ENCODE data around the gene DNAAF8.
A peak's percentile ranks its signal among the peaks of the same experiment; 100 is the strongest.

DNAAF8 gene

DNA sequence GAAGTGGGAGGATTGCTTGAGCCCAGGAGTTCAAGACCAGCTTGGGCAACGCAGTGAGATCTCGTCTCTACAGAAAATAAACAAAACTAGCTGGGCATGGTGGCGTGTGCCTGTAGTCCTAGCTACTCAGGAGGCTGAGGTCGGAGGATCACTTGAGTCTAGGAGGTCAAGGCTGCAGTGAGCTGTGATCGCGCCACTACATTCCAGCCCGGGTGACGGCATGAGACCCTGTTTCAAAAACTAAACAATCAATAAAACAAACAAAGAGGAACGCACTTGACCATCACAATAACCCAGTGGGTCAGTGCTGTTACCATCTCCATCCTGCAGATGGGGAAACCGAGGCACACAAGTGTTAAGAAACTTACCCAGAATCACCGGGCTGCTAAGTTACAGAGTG lies 18.9 kb downstream of the DNAAF8 start:
- DNase-seq, result no peak

- DNase-seq, result no peak
Measured at GRCh38 chr16:4754865-4755264, 20.5 kb downstream of the DNAAF8 start.

GRCh38 chr16:4755687-4756086 lies 21.4 kb downstream of the DNAAF8 start:
- no peak for DNase-seq

- DNase-seq, result no peak
Measured at GRCh38 chr16:4760221-4760910, 26.0 kb downstream of the DNAAF8 start.

DNA sequence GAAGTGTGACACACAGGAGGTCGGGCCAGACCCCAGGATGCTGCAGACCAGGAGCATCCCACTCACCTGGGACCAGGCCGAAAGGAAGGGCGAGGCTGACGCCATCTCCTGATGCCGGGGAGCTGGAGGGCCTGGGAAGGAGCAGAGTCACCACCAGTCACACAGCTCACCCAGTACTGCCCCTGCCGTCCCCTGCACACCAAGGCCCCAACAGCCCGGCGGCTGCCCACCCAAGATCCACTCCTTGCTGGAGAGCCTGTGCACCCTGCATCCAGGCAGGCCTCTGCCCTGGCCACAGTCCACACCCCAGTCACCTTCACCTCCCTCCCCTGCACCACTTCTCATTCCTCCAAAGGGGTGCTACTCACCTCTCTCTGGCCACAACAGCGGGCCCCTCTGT lies 27.9 kb downstream of the DNAAF8 start:
- no peak for DNase-seq

- no peak for DNase-seq
Measured at GRCh38 chr16:4763791-4764190, 29.5 kb downstream of the DNAAF8 start.

GRCh38 chr16:4765511-4766474 lies 31.5 kb downstream of the DNAAF8 start:
- DNase-seq, result no peak

DNA sequence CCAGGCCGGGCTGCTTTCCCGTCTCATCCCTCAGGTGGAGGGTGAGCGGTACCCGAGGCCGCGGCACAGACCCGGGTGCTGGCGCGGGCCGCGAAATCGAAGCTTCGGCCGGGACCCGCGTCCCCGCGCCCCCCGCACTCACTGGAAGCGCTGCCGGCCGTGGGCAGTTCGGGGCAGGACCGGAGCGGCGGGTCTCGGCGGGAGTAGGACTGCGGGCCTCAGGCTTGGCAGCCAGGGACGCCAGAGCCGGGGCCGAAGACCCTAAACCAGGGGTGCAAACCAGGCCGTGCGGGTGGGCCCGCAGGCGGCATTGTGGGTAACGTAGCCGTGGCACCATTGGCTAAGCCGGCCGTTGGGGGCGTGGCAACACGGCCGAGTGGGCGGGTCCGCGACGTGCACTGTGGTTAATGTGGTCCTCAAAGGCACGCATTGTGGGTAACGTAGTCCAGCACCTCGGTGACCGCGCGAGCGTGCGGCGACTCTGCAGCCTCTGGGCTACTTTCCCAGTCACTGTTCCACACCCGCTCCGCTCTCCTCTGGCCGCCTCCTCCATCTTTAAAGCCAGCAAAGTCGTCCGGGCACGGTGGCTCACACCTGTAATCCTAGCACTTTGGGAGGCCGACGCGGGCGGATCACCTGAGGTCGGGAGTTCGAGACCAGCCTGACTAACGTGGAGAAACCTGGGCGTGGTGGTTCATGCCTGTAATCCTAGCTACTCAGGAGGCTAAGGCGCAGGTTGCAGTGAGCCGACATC lies 32.7 kb downstream of the DNAAF8 start, which contains the start of gene ZNF500:
TSS of gene ZNF500 (minus strand) at position 288 of the 754 bp plus-strand sequence. CDS start 1,184 bp downstream, outside the sequence.
- peak; percentile 99 for DNase-seq

DNA sequence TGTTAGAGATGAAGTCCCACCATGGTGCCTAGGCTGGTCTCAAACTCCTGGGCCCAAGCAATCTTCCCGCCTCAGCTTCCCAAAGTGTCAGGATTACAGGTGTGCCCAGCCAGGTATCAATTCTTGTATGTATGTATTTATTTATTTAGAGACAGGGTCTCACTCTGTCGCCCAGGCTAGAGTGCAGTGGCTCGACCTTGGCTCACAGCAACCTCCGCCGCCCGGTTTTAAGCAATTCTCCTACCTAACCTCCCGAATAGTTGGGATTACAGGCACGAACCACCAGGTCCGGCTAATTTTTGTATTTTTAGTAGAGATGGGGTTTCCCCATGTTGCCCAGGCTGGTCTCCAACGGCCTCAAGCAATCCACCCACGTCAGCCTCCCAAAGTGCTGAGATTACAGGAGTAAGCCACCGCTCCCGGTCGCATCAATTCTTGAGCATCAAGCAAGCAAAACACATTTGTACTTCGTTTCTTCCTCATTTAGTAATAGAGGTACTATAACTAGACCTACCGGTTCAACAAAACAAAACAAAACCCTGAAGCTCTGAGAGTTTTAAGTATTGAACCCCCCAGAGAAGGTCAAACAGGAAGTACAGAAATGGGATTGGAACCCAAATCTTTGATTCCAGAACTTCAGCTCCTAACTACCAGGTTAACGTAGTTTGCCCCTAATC lies 33.7 kb downstream of the DNAAF8 start:
- DNase-seq, result no peak

DNA sequence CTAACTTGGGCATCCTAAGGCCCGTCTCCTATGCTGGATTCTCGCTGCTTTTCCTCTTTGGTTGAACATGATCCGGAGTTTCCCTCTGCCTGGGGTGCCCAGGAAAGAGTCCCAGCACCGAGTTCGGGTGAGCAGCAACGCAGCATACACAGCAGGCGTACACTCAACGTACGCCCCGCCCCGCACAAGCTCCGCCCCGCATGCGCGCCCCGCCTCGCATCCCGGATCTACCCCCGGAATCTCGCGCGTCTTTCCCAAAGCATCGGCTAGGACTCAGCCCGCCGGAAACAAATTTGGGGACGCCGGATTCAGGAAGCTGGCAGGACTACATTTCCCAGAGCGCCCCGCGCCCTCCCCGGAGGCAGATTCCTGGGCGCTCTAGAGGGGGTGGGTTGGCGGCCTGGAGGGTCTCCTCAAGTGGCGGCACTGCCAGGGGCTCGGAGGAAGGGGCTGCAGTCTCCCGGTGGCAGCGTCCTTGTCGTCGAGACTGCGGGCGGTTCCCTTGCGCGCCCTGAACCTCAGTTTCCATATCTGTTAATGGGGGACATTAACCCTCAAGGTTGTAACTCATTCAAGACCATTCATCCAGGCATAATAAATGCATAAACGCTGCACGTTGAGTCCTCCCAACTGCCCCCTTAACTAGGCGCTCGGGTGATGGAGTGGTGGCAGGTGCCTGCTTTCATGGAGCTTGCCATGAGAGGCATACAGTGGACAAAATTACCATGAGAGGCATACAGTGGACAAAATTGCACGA lies 34.4 kb downstream of the DNAAF8 start:
- peak; percentile 98 for DNase-seq

DNA sequence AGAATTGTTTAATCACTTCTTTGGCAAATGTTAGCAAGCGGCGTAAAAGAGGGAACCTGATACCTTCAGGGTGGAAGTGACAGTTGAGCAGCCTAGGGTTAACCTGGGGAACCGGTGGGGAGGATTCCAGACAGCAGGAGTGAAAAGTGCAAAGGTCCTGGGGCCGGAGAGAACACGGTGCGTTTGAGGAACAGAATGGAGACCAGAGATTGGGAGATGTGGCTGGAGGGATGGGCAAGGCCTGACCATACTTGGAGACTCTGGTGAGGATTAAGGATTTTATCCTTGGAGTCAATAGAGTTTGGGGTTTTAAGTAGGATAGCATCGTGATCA lies 34.9 kb downstream of the DNAAF8 start:
- no peak for DNase-seq

DNA sequence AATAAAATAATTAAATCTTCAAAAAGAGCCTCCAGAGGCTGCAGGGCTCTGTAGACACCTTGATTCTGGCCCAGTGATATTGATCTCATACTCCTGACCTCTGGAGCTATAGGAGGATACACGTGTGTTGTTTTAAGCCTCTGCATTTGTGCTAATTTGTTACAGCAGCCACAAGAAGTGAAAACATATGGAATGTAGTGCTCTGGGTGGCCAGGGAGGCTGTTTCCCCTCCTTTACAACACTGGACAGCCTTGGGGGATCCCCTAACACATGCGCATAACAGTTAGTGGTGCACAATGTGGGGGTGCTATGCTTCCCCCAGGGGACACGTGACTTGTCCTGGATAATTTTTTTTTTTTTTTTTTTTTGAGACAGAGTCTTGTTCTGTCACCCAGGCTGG lies 37.3 kb downstream of the DNAAF8 start:
- DNase-seq, result no peak

DNA sequence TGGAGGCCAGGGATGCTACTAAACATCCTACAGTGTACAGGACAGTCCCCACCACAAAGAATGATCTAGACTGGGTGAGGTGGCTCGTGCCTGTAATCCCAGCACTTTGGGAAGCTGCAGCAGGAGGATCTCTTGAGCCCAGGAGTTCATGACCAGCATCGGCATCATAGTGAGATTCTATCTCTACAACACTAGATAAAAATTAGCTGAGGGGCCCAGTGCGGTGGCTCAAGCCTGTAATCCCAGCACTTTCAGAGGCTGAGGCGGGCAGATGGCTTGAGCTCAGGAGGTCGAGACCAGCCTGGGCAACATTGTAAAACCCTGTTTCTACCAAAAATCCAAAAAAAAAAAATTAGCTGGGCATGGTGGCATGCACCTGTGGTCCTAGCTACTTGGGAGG lies 38.0 kb downstream of the DNAAF8 start:
- no peak for DNase-seq

- no peak for DNase-seq
Measured at GRCh38 chr16:4775005-4775404, 40.7 kb downstream of the DNAAF8 start.

DNA sequence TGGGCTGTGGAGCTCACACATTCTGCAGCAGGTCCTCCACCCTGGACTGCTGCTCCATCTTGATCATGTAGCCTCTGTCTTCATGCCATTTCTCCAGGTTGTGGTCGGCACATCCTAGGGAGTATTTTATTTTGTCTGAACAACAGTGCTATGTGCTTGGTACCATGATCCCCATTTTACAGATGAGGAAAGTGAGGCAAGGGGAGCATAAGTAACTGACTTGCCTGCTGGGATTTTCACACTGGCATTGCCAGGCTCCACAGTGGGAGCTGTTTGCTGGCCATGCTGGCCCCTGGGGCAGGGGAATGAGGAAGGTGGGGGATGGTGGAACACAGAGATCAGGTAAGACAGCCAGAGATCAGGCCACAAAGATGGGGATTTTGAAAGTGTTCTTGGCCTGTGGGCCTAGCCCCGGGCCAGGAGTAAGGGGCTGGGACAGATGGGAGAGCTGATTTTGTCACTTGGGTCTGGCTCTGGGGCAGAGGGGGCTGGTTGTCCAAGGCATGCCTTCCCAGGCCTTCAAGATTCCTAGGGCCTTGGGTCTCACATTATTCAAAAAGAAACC lies 41.9 kb downstream of the DNAAF8 start:
- DNase-seq, result no peak

DNA sequence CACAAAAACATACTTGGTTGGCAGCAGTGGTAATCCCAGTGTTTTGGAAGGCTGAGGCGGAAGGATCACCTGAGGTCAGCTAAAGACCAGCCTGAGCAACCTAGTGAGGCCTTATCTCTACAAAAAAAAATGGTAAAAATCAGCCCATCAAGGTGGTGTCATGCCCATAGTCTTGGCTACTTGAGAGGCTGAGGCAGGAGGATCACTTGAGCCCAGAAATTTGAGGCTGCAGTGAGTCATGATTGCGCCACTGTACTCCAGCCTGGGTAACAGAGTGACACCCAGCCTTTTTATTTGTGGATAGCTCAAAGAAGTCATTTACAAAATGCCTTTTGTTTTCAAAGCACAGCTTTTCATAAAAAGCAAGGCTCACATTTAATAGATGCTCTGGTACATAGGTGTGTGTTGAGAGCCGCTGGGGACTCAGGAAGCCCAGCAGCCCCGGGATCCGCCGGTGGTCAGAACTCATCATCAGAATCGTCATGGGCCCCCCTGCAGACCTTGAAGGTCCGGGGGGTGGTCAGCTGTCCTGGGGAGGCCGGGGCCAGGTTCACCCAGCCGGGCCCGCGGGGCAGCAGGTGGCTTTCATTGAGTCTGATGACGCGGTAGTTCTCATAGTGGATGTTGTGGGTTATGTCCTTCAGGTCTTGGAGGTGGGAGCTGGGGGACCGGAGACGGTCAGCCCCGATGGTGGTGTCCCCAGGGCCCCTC lies 43.2 kb downstream of the DNAAF8 start:
- DNase-seq, result no peak

GRCh38 chr16:4778050-4778392 lies 43.7 kb downstream of the DNAAF8 start:
- no peak for DNase-seq

DNA sequence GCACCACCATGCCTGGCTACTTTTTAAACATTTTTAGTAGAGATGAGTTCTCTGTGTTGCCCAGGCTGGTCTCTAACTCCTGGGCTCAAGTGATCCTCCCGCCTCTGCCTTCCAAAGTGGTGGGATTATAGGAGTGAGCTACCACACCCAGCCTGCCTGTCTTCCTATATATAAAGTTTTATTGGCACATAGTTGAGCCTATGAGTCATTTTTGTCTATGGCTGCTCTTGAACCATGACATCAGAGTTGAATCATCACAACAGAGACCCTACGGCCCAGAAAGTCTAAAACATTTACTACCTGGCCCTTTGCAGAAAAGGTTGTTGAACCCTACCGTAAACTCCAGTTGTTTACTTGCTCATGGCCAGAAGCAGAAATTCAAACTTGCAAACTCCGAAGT lies 45.9 kb downstream of the DNAAF8 start:
- DNase-seq, result no peak

DNA sequence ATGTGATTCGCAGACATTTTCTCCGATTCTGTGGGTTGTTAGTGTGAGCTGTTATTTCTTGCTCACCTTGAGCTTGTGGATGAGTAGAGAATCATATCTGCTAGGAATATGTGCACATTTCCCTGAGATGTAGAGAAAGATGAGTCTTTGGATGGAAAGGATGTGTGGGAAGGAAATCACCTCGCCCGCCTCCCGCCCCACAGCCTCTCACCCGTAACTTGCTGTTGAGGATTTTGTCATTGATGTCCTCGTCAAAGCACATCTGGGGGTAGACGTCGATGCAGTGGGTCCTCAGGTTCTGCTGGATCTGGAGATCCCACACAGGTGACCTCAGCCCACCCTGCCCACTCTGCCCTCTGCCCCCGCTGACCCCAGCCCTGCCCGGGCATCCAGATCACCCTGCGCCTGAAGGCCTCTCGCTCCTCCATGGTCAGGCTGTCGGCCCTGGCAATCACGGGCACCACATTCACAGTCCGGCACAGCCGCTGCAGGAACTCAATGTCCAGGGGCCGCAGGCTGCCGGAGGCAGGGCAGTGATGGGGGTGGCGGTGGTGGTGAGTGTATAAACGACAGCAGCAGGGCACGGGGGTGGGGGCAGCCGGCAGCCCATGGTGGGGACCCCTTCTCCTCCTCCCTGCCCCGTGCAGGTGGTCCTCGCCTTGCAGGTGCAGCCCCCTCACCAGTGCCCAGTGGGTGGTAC lies 49.1 kb downstream of the DNAAF8 start:
- DNase-seq, result no peak

GRCh38 chr16:4783951-4784336 lies 49.6 kb downstream of the DNAAF8 start:
- DNase-seq, result no peak

All from right hindlimb (tissue), 1 donor.